GM20000 (cell line): ENCODE results near the gene RMND1.
A peak's percentile ranks its signal among the peaks of the same experiment; 100 is the strongest.

ENCODE experiments used
- DNase-seq: peaks from one replicate; pipeline ENCODE4 v3.0.0; 2012; ENCODE audit warnings: low spot score
- TF ChIP-seq, protein P1 (sequence below): IDR thresholded peaks from 2 replicates; pipeline ENCODE4 v1.5.1; 2012; ENCODE audit warnings: mild to moderate bottlenecking, control low read depth; ENCODE audit errors: extremely low read depth, missing control alignments

RMND1 gene

GRCh38 chr6:151441390-151442166 lies 10.3 kb downstream of the RMND1 start:
- DNase-seq, result no peak
- TF ChIP-seq, protein P1, sequence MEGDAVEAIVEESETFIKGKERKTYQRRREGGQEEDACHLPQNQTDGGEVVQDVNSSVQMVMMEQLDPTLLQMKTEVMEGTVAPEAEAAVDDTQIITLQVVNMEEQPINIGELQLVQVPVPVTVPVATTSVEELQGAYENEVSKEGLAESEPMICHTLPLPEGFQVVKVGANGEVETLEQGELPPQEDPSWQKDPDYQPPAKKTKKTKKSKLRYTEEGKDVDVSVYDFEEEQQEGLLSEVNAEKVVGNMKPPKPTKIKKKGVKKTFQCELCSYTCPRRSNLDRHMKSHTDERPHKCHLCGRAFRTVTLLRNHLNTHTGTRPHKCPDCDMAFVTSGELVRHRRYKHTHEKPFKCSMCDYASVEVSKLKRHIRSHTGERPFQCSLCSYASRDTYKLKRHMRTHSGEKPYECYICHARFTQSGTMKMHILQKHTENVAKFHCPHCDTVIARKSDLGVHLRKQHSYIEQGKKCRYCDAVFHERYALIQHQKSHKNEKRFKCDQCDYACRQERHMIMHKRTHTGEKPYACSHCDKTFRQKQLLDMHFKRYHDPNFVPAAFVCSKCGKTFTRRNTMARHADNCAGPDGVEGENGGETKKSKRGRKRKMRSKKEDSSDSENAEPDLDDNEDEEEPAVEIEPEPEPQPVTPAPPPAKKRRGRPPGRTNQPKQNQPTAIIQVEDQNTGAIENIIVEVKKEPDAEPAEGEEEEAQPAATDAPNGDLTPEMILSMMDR, result no peak

DNA sequence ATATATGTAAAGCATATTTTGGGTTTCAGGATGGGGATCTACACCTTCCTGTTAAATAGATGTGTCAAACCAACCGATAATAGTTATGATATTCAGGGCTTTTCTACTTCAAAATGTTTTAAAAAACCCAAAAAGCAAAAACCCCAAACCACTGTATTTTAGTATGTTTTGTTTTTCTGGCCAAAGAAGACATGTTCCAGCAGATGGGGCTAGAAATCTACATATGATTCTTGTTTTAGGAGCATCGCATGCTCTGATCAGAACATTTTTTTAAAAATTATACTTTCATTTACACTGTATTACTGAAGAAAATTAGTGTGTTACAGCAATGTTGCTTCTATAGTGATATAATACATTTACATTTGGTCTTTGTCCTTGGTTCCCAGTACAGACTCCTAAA lies 11.0 kb downstream of the RMND1 start:
- TF ChIP-seq, protein P1, result peak; percentile 12
- DNase-seq, result no peak

- peak; percentile 45 for DNase-seq
- TF ChIP-seq, protein P1, result no peak
Measured at GRCh38 chr6:151440498-151440897, 11.4 kb downstream of the RMND1 start.

- no peak for DNase-seq
- TF ChIP-seq, protein P1, result no peak
Measured at GRCh38 chr6:151437401-151437800, 14.5 kb downstream of the RMND1 start.

DNA sequence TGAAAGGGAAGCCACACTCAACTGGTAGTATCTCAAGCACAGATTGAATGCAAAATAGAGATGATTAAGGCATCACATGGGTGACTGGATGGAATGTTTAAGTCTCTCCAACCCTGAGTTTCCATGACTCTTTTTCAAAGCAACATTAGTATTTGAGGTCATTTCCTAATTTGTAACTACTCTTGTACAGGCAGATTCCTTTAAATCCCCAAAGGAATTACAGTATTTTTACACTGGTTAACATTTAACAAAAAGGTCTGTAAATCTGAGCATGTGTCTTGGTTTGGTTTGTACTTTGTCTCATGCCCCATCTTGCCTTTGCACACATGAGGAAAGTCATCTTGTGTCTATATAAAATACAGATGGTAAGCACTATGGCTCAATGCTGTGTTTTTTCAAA lies 15.1 kb downstream of the RMND1 start:
- DNase-seq, result no peak
- TF ChIP-seq, protein P1, result no peak

DNA sequence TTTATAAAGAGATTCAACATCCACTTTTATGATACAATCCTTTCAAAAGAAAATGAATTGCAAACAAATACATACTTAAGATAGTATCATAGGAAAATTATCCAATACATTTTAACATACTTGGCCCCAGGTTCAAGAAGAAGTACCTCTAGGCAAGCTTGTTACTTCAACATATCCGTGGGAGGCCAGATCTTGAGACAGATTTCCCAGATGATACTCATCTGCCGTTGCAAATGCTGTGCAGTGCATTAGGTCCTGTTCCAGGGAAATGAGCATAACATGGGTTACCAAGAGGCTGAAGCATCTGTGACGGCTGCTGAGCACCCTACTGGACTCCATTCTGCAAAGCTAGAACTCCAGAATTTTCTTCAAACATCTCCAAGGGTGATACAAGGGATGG lies 15.6 kb downstream of the RMND1 start:
- DNase-seq, result no peak
- TF ChIP-seq, protein P1, result no peak

GRCh38 chr6:151434369-151434768 lies 17.6 kb downstream of the RMND1 start:
- TF ChIP-seq, protein P1, result no peak
- DNase-seq, result no peak
